DOHH2 (cell line): ENCODE data around the gene PTPRN2.

Experiments
- H3F3A ChIP-seq: fragments of 200-600 bp; sonication (generic), shearing (Covaris generic); 2 replicates; pipeline ENCODE4 v1.6.0; 2016; ENCODE audit warnings: antibody characterized with exemption, mild to moderate bottlenecking; ENCODE audit not compliant: control insufficient read depth, insufficient read depth
- H3K27ac ChIP-seq: fragments of 200-600 bp; sonication (generic); 2 replicates; pipeline ENCODE4 v1.5.1; 2014; ENCODE audit warnings: low read depth, mild to moderate bottlenecking, low read length, moderate library complexity
- H3K27me3 ChIP-seq: fragments of 200-600 bp; sonication (generic); 2 replicates; pipeline ENCODE4 v1.6.1; 2014; ENCODE audit warnings: mild to moderate bottlenecking, low read length, mixed read lengths; ENCODE audit not compliant: control insufficient read depth
- H3K36me3 ChIP-seq: fragments of 200-600 bp; sonication (generic); 2 replicates; pipeline ENCODE4 v1.6.1; 2014; ENCODE audit warnings: mild to moderate bottlenecking, low read length, moderate library complexity, mixed read lengths; ENCODE audit not compliant: control insufficient read depth
- H3K4me1 ChIP-seq: fragments of 200-600 bp; sonication (generic); 2 replicates; pipeline ENCODE4 v1.6.1; 2014; ENCODE audit warnings: mild to moderate bottlenecking, low read length, mixed read lengths; ENCODE audit not compliant: control insufficient read depth
- H3K4me2 ChIP-seq: fragments of 200-600 bp; sonication (generic); 2 replicates; pipeline ENCODE4 v1.6.0; 2014; ENCODE audit warnings: mild to moderate bottlenecking, low read length, moderate library complexity
- H3K4me3 ChIP-seq: fragments of 200-600 bp; sonication (generic); 2 replicates; pipeline ENCODE4 v1.5.1; 2014; ENCODE audit warnings: mild to moderate bottlenecking, low read length, mixed read lengths
- H3K79me2 ChIP-seq: fragments of 200-600 bp; sonication (generic); 2 replicates; pipeline ENCODE4 v1.6.1; 2014; ENCODE audit warnings: mild to moderate bottlenecking, low read length, mixed read lengths; ENCODE audit not compliant: control insufficient read depth
- H3K9me2 ChIP-seq: fragments of 200-600 bp; sonication (generic); replicated peaks from 2 replicates; pipeline ENCODE4 v1.6.1; 2014; ENCODE audit warnings: mild to moderate bottlenecking, low read length, mixed read lengths; ENCODE audit not compliant: control insufficient read depth
- H3K9me3 ChIP-seq: fragments of 200-600 bp; sonication (generic); 2 replicates; pipeline ENCODE4 v1.6.1; 2014; ENCODE audit warnings: antibody characterized with exemption, low read length, mixed read lengths; ENCODE audit not compliant: control insufficient read depth, insufficient read depth
- H4K20me1 ChIP-seq: fragments of 200-600 bp; sonication (generic); 2 replicates; pipeline ENCODE4 v1.6.0; 2014; ENCODE audit warnings: low read depth, mild to moderate bottlenecking, antibody characterized with exemption, low read length, moderate library complexity; ENCODE audit not compliant: control insufficient read depth, insufficient read depth
- CTCF ChIP-seq: fragments of 200-600 bp; sonication (generic); IDR thresholded peaks from one replicate; pipeline ENCODE4 v1.5.1; 2014; ENCODE audit warnings: antibody characterized with exemption, mild to moderate bottlenecking, low read depth, low read length; ENCODE audit not compliant: poor library complexity, severe bottlenecking
- EZH2phosphoT487 ChIP-seq: fragments of 200-600 bp; sonication (generic); IDR thresholded peaks from 2 replicates; pipeline ENCODE4 v1.6.1; 2017; ENCODE audit warnings: borderline replicate concordance, mild to moderate bottlenecking, antibody characterized with exemption, low read length, moderate library complexity, mixed read lengths

Gene PTPRN2

GRCh38 chr7:158030566-158030965, 557.1 kb downstream of the PTPRN2 start:
- no peaks in the 10 kb centered on the region for H3F3A ChIP-seq
- H3K4me1 ChIP-seq: no peaks in the 10 kb centered on the region
- H3K36me3 ChIP-seq: no peaks in the 10 kb centered on the region
- no peak overlapping the region for H3K27ac ChIP-seq
- no peaks in the 10 kb centered on the region for H3K9me2 ChIP-seq
- no peaks in the 10 kb centered on the region for H3K27me3 ChIP-seq
- no peak overlapping the region for H3K4me2 ChIP-seq
- H3K4me3 ChIP-seq: no peak overlapping the region
- peaks cover 5% of the 10 kb centered on the region; the same call in 1 of the 2 replicates for H3K9me3 ChIP-seq
- TF ChIP-seq CTCF (no peak), EZH2phosphoT487 (no peak)
- no peaks in the 10 kb centered on the region for H4K20me1 ChIP-seq
- H3K79me2 ChIP-seq: no peaks in the 10 kb centered on the region

DNA sequence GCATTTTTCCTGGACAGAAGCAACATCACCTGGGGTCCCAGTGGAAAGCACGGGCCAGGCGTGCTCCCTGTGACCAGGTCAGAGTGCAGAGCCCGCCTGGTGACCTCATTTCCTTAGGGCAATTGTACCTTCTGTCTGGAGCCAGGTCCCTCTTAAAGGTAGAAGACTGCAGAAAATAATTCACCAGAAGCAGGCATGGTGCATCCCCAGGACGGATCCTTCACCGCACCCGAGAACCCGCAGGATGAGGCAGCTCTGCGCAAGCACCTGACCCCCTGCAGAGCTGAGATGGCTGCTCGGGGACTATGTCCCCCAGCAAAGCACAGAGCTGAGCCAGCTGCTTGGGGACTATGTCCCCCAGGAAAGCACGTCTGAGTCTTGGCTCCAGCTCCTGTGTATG, 557.6 kb downstream of the PTPRN2 start:
- Histone ChIP-seq H3K36me3 (no peaks in the 10 kb centered on the region), H3K79me2 (no peaks in the 10 kb centered on the region), H3K9me2 (no peaks in the 10 kb centered on the region), H3K27me3 (no peaks in the 10 kb centered on the region), H3F3A (no peaks in the 10 kb centered on the region), H3K4me3 (no peak overlapping the region), H3K27ac (no peak overlapping the region), H3K9me3 (peaks cover 5% of the 10 kb centered on the region; the same call in 1 of the 2 replicates), H3K4me2 (no peak overlapping the region), H4K20me1 (no peaks in the 10 kb centered on the region), H3K4me1 (no peaks in the 10 kb centered on the region)
- TF ChIP-seq CTCF (no peak), EZH2phosphoT487 (no peak)

DNA sequence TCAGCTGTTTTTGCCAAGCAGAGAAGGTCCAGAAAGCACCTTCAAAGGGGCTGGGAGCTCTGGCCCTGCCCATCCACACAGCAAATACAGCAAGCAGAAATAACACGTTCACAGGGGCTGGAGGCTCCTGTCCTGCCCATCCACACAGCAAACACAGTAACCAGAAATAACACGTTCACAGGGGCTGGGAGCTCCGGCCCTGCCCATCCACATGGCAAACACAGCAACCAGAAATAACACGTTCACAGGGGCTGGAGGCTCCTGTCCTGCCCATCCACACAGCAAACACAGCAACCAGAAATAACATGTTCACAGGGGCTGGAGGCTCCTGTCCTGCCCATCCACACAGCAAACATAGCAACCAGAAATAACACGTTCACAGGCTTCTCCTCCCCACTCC, 558.1 kb downstream of the PTPRN2 start:
- Histone ChIP-seq H3K27ac (no peak overlapping the region), H3K9me3 (peaks cover 5% of the 10 kb centered on the region; the same call in 1 of the 2 replicates), H3K4me2 (no peak overlapping the region), H3K79me2 (no peaks in the 10 kb centered on the region), H3K4me3 (no peak overlapping the region), H3K4me1 (no peaks in the 10 kb centered on the region), H3K27me3 (no peaks in the 10 kb centered on the region), H3F3A (no peaks in the 10 kb centered on the region), H3K36me3 (no peaks in the 10 kb centered on the region), H4K20me1 (no peaks in the 10 kb centered on the region), H3K9me2 (no peaks in the 10 kb centered on the region)
- TF ChIP-seq CTCF: no peak
- no peak for TF ChIP-seq EZH2phosphoT487
